ENCODE measurements around the gene CNRIP1.
A peak's percentile ranks its signal among the peaks of the same experiment; 100 is the strongest.

The CNRIP1 gene

GRCh38 chr2:68366083-68366560, 46.4 kb upstream of the CNRIP1 start:
- no peak overlapping the region for H3K27ac ChIP-seq (ENCODE audit: poor library complexity, severe bottlenecking)
- no peak overlapping the region for H3K4me3 ChIP-seq (ENCODE audit: severe bottlenecking)
- peaks cover 4% of the 10 kb centered on the region for H3K4me1 ChIP-seq (ENCODE audit: insufficient read depth, poor library complexity, severe bottlenecking)
- H3K27me3 ChIP-seq (ENCODE audit: insufficient read depth, poor library complexity, severe bottlenecking) = no peaks in the 10 kb centered on the region
- no peak for DNase-seq (ENCODE audit: low spot score)
- no peak for ATAC-seq (ENCODE audit: low read depth)
- TF ChIP-seq, protein P1, sequence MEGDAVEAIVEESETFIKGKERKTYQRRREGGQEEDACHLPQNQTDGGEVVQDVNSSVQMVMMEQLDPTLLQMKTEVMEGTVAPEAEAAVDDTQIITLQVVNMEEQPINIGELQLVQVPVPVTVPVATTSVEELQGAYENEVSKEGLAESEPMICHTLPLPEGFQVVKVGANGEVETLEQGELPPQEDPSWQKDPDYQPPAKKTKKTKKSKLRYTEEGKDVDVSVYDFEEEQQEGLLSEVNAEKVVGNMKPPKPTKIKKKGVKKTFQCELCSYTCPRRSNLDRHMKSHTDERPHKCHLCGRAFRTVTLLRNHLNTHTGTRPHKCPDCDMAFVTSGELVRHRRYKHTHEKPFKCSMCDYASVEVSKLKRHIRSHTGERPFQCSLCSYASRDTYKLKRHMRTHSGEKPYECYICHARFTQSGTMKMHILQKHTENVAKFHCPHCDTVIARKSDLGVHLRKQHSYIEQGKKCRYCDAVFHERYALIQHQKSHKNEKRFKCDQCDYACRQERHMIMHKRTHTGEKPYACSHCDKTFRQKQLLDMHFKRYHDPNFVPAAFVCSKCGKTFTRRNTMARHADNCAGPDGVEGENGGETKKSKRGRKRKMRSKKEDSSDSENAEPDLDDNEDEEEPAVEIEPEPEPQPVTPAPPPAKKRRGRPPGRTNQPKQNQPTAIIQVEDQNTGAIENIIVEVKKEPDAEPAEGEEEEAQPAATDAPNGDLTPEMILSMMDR (IDR thresholded peaks at IDR 0.05; ENCODE audit: poor library complexity, severe bottlenecking) = no peak
- H3K36me3 ChIP-seq (ENCODE audit: low read depth) = no peaks in the 10 kb centered on the region
- H3K9me3 ChIP-seq (ENCODE audit: severe bottlenecking) = no peaks in the 10 kb centered on the region

GRCh38 chr2:68365087-68365486, 45.3 kb upstream of the CNRIP1 start, which contains the start of gene PLEK:
TSS of gene PLEK (plus strand) at chr2:68365282. CDS start at chr2:68365352, 70 bp downstream.
- Histone ChIP-seq H3K4me3 (ENCODE audit: severe bottlenecking) (no peak within 1 kb of the TSS), H3K27me3 (ENCODE audit: insufficient read depth, poor library complexity, severe bottlenecking) (no peaks in the 10 kb centered on the region), H3K27ac (ENCODE audit: poor library complexity, severe bottlenecking) (no peak within 1 kb of the TSS), H3K4me1 (ENCODE audit: insufficient read depth, poor library complexity, severe bottlenecking) (peaks cover 4% of the 10 kb centered on the region), H3K9me3 (ENCODE audit: severe bottlenecking) (no peaks in the 10 kb centered on the region), H3K36me3 (ENCODE audit: low read depth) (no peaks in the 10 kb centered on the region)
- TF ChIP-seq, protein P1 (IDR thresholded peaks at IDR 0.05; ENCODE audit: poor library complexity, severe bottlenecking) = no peak
- ATAC-seq (ENCODE audit: low read depth) (no peak), DNase-seq (ENCODE audit: low spot score) (no peak)

DNA sequence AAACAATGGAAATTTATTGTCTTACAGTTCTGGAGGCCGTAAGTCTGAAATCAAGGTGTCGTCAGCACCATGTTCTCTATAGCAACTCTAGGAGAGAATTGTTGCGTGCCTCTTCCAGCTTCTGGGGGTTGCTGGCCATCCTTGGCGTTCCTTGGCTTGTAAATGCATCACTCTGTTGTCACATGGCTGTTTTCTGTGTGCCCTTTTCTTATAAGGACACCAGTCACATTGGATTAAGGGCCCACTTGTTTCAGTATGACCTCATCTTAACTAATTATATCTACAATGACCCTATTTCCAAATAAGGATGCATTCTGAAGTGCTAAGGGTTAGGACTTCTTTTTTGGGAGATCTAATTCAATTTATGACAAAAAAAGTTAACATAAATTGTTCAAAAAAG, 44.0 kb upstream of the CNRIP1 start:
- Histone ChIP-seq H3K36me3 (ENCODE audit: low read depth) (no peaks in the 10 kb centered on the region), H3K27ac (ENCODE audit: poor library complexity, severe bottlenecking) (no peak overlapping the region), H3K4me3 (ENCODE audit: severe bottlenecking) (no peak overlapping the region), H3K27me3 (ENCODE audit: insufficient read depth, poor library complexity, severe bottlenecking) (no peaks in the 10 kb centered on the region), H3K9me3 (ENCODE audit: severe bottlenecking) (no peaks in the 10 kb centered on the region), H3K4me1 (ENCODE audit: insufficient read depth, poor library complexity, severe bottlenecking) (peaks cover 4% of the 10 kb centered on the region)
- TF ChIP-seq, protein P1 (IDR thresholded peaks at IDR 0.05; ENCODE audit: poor library complexity, severe bottlenecking) = no peak
- DNase-seq (ENCODE audit: low spot score) (no peak), ATAC-seq (ENCODE audit: low read depth) (no peak)

DNA sequence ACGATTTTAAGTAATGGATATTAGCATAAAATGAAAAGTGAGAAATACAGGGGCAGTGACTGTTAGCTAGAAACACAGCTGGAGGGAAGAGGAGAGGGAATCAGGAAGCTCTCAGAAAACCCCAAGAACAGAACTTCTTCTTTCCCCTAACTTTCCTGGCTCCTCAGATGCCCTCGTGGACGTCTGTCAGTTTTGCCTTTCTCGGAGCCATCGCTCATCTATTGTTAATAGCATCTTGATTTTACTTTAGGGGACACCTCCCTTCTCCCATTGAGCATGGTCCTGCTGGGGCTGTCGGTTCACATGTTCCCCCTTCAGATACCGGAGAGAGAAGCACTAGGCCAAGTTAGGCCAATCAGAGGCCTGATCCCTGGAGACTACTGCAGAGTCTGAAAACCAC, 43.0 kb upstream of the CNRIP1 start:
- no peak overlapping the region for H3K4me3 ChIP-seq (ENCODE audit: severe bottlenecking)
- ATAC-seq (ENCODE audit: low read depth) (no peak), DNase-seq (ENCODE audit: low spot score) (no peak)
- H3K27me3 ChIP-seq (ENCODE audit: insufficient read depth, poor library complexity, severe bottlenecking) = no peaks in the 10 kb centered on the region
- no peaks in the 10 kb centered on the region for H3K4me1 ChIP-seq (ENCODE audit: insufficient read depth, poor library complexity, severe bottlenecking)
- TF ChIP-seq, protein P1 (IDR thresholded peaks at IDR 0.05; ENCODE audit: poor library complexity, severe bottlenecking) = no peak
- H3K27ac ChIP-seq (ENCODE audit: poor library complexity, severe bottlenecking) = no peak overlapping the region
- H3K36me3 ChIP-seq (ENCODE audit: low read depth) = no peaks in the 10 kb centered on the region
- H3K9me3 ChIP-seq (ENCODE audit: severe bottlenecking) = no peaks in the 10 kb centered on the region

- H3K27ac ChIP-seq (ENCODE audit: poor library complexity, severe bottlenecking) = no peak overlapping the region
- no peaks in the 10 kb centered on the region for H3K4me1 ChIP-seq (ENCODE audit: insufficient read depth, poor library complexity, severe bottlenecking)
- no peaks in the 10 kb centered on the region for H3K9me3 ChIP-seq (ENCODE audit: severe bottlenecking)
- H3K36me3 ChIP-seq (ENCODE audit: low read depth) = no peaks in the 10 kb centered on the region
- DNase-seq (ENCODE audit: low spot score) (no peak), ATAC-seq (ENCODE audit: low read depth) (peak; percentile 62)
- H3K27me3 ChIP-seq (ENCODE audit: insufficient read depth, poor library complexity, severe bottlenecking) = no peaks in the 10 kb centered on the region
- TF ChIP-seq, protein P1 (IDR thresholded peaks at IDR 0.05; ENCODE audit: poor library complexity, severe bottlenecking) = peak; percentile 84
- H3K4me3 ChIP-seq (ENCODE audit: severe bottlenecking) = no peak overlapping the region
Measured at GRCh38 chr2:68362069-68362468, 42.3 kb upstream of the CNRIP1 start.

All from RWPE2 (cell line).